ENCODE results near the gene FLVCR2. TPM values are rescaled to one million over a fixed set of nuclear protein-coding genes. Genes with fewer than 3 reads are reported as not detected.

The FLVCR2 gene
- 1.4 to 1.7 TPM (median 1.7 TPM) in 3 replicates for total RNA-seq
- long read RNA-seq = 0 reads

- Mint-ChIP-seq H3K9me3 (ENCODE audit: low read depth) (no peaks in the 10 kb centered on the region), H3K4me3 (ENCODE audit: unreplicated experiment) (peak within 1 kb of the TSS; percentile 76), H3K27me3 (ENCODE audit: low read depth) (peaks cover 19% of the 10 kb centered on the region), H3K36me3 (ENCODE audit: low read depth) (peaks cover 2% of the 10 kb centered on the region), H3K4me1 (ENCODE audit: low read depth) (peaks cover 22% of the 10 kb centered on the region), H3K27ac (ENCODE audit: unreplicated experiment) (peak within 1 kb of the TSS; percentile 73)
- TF ChIP-seq CTCF (IDR thresholded peaks at IDR 0.05) = no peak
- DNase-seq (ENCODE audit: low spot score) = no peak
These were observed at the start of gene FLVCR2 for GRCh38 chr14:75578102-75578785. Gene FLVCR2 (plus strand): TSS chr14:75578620. CDS start chr14:75578973, 353 bp downstream.

GRCh38 chr14:75531256-75531655 lies 47.2 kb upstream of the FLVCR2 start:
- H3K9me3 Mint-ChIP-seq (ENCODE audit: low read depth) = no peaks in the 10 kb centered on the region
- TF ChIP-seq CTCF (IDR thresholded peaks at IDR 0.05) = no peak
- no peak for DNase-seq (ENCODE audit: low spot score)
- H3K27ac Mint-ChIP-seq (ENCODE audit: unreplicated experiment) = no peak overlapping the region
- peaks cover 6% of the 10 kb centered on the region for H3K27me3 Mint-ChIP-seq (ENCODE audit: low read depth)
- no peaks in the 10 kb centered on the region for H3K36me3 Mint-ChIP-seq (ENCODE audit: low read depth)
- peaks cover 13% of the 10 kb centered on the region for H3K4me1 Mint-ChIP-seq (ENCODE audit: low read depth)
- H3K4me3 Mint-ChIP-seq (ENCODE audit: unreplicated experiment) = no peak overlapping the region

- H3K27me3 Mint-ChIP-seq (ENCODE audit: low read depth) = peaks cover 5% of the 10 kb centered on the region
- no peak for DNase-seq (ENCODE audit: low spot score)
- H3K36me3 Mint-ChIP-seq (ENCODE audit: low read depth) = no peaks in the 10 kb centered on the region
- H3K9me3 Mint-ChIP-seq (ENCODE audit: low read depth) = no peaks in the 10 kb centered on the region
- H3K4me1 Mint-ChIP-seq (ENCODE audit: low read depth) = peaks cover 14% of the 10 kb centered on the region
- H3K4me3 Mint-ChIP-seq (ENCODE audit: unreplicated experiment) = no peak overlapping the region
- TF ChIP-seq CTCF (IDR thresholded peaks at IDR 0.05) = no peak
- no peak overlapping the region for H3K27ac Mint-ChIP-seq (ENCODE audit: unreplicated experiment)
These were observed 46.6 kb upstream of the FLVCR2 start for GRCh38 chr14:75531660-75532317.

GRCh38 chr14:75533791-75534555 lies 44.4 kb upstream of the FLVCR2 start:
- no peaks in the 10 kb centered on the region for H3K36me3 Mint-ChIP-seq (ENCODE audit: low read depth)
- peaks cover 14% of the 10 kb centered on the region for H3K4me1 Mint-ChIP-seq (ENCODE audit: low read depth)
- no peak overlapping the region for H3K4me3 Mint-ChIP-seq (ENCODE audit: unreplicated experiment)
- H3K27me3 Mint-ChIP-seq (ENCODE audit: low read depth) = no peaks in the 10 kb centered on the region
- no peaks in the 10 kb centered on the region for H3K9me3 Mint-ChIP-seq (ENCODE audit: low read depth)
- no peak for DNase-seq (ENCODE audit: low spot score)
- H3K27ac Mint-ChIP-seq (ENCODE audit: unreplicated experiment) = no peak overlapping the region
- no peak for TF ChIP-seq CTCF (IDR thresholded peaks at IDR 0.05)

All from chondrocyte (in vitro differentiated cells).